Activated T-cell treated with anti-CD3 and anti-CD28 coated beads for 24 hours (primary cell): ENCODE data around the gene IMPDH1.

Experiments
- DNase-seq: peaks from one replicate; pipeline ENCODE4 v3.0.0-alpha.2; 2020; ENCODE audit warnings: low read depth

Gene IMPDH1

DNA sequence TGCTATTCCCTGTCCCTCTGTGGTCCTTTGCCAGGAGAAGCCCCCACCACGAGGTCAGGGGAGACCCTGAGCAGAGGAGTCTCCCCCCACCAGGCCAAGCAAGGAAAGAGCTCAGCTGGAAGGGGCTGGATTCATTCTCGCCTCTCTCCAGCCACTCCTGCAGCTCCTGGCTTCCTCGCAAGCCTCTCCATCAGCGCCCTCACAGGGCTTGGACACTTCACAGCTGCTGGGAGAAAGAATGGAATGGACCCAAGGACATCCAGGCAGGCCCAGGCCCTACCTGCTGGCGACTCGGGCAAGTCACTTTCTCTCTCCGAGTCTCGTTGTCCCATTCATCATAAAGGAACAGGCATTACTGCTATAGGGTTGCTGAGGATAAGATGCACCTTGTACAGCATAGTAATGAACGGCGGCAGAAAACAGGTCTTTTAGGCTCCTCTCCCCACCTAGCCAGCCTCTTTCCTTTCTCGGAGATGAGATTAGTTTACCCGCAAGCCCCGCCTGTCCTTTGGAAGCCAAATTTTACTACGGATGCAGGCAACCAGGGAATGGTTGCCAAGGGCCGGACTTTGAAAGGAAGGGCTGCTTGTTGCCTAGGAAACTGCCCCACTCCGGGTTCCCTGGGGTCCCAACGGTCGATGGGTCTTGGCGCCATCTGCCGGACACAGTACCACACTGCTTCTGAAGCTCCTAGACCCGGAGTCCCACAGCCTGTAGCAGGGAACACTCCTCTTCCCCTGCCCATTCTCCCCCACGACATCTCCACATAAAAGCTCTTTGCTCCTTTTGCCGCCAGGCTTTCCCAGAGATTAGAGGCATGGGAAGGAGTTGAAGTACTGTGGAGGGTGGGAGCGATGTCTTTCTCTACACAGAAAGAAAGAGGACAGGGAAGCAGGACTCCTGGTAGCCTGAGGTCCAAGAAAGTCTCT lies 22.3 kb downstream of the IMPDH1 start:
- DNase-seq = peak; percentile 55

DNA sequence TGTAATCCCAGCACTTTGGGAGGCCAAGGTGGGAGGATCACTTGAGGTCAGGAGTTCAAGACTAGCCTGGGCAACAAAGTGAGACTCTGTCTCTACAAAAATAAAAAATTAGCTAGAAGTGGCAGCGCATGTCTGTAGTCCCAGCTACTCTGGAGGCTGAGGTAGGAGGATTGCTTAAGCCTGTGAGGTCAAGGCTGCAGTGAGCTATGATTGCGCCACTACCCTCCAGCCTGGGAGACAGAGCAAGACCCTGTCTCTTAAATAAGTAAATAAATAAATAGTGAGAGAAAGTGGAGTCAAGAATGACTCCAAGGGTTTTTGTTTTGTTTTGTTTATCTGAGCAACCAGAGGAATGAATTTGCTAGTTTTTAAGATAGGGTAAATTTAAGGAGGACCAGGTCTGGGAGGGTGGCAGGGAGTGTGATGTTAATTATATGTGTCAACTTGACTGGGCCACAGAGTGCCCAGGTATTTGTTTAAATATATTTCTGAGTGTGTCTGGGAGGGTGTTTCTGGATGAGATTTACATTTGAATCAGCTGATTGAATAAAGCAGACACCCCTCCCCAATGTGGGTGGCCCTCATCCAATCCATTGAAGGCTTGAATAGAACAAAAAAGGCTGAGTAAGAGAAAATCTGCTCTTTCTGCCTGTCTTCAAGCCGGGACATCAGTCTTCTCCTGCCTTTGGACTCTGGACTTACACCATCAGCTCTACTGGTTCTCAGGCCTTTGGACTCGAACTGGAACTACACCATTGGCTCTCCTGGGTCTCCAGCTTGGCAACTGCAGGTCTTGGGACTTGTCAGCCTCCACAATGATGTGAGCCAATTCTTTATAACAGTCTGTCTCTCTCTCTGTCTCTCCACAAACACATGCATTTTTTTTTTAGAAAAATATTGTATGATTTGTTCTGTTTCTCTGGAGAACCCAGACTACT lies 23.5 kb downstream of the IMPDH1 start:
- no peak for DNase-seq

DNA sequence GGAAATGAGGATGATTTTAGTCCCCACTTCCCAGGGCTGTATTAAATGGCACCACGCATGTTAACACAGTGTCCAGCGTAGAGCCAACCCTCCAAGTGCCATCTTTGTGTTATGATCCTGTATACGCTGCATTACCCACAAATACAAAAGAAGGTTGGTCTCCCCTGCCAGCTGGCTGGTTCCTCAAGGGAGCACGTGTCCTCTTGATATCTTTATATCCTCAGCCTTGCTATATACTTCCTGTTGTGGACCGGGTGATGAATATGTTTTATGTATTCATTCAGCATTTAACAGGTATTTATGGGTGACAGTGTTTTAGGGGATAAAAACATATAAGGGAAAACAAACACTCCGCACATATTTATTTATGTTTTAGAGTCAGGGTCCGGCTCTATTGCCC lies 25.1 kb downstream of the IMPDH1 start:
- DNase-seq = no peak

DNA sequence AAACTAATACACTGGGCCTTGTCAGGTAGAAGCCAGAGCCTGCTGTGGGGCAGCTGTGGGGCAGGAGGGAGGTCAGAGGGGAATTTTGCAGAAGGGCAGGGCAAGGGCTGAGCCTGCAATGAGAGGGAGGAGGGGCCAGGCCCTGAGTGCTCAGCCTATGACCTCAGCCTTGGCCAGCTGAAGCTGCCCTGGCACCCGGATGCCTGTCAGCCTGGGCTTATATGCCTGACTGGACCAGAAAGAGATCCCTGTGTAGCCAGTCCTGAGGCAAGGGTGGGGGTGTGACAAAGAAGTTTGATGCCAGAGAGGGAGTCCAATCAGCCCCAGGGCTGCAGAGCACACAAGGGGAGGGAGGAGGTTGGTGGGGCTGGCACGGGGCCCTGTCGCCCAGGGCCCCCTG lies 26.0 kb downstream of the IMPDH1 start:
- DNase-seq = no peak

DNA sequence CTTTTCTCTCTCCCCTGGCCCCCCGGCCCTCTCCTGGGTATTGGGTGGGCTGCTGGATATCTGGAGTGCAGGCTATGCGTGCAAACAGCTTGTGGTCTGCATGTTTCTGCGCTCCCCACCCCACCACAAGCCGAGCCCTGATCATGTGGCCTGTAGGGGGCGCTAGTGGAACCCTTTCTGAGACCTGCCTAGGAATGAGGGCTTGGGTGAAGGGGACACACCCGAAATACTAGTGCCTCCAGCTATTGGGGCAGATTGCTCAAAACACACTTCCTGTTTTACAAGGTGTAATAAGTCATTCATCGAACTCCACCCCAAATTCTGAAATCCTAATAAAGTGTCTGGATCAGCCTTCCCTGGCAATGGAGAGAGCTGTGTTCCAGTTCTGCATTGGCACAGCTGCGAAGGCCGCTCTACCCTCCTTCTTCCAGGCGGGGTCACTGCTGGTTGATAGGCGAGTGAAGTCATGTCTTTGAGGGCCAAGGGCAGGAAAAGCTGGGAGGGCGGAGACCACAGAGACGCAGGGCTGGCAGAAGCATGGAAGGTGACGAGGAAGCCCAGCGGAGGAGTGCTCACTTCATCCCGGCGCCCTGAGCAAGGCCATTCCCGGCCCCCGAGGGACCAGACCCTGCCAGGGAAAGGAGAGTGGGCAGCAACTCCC lies 28.5 kb downstream of the IMPDH1 start:
- DNase-seq = no peak

DNA sequence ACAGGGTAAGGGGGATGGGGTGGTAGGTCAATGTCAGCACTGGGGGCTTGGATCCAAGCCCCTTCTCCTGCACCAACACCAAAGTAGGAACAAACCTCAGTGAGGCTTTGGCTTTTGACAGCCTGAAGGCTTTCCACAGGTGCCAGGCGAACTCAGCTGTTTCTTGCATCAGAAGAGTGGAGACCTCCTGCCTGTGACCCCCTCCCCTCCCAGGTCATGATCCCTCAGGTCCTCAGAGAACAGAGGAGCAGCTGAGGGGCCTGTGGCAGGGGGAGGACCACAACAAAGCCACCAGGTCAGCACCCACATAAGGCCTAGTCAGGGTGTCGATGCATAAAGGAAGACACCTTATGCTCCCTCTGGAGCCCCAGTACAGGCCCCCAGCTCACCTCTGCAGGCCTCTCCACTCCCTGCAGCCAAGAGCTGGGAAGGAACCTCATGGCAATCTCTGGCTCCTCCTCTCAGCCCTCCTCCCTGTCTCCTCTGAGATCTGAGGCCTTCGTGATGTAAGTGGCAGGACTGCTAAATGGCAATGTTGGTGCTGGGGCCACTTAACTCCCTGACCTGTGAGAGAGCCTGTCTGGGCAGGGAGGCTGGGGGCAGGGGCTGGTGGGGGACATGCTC lies 29.2 kb downstream of the IMPDH1 start:
- DNase-seq = no peak

DNA sequence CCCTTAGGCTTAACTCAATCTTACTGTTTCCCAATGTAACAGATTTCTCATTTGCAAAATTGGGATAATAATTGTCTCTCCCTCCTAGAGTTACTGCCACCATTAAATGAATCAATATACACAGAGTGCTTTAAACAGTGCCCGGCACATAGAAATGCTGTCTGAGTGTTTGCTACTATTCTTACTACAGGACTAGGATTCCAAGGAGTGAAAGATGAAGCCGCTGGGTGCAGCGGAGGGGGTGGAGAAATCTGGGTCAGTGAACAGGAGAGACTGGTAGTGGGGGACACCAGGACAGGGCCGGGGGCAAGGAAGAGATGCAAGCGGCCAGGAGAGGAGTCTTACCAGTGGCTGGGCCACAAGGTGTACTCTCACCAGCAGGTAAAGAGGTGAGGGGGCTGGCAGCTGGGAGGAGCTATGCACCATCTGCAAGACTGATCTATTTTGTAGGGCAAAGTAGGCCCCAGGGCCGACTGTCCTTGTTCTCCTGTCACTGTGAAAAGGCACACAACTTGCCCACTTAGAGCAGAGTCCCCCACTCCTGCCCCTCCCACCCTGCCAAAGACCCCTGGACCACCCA lies 29.8 kb downstream of the IMPDH1 start:
- no peak for DNase-seq

DNA sequence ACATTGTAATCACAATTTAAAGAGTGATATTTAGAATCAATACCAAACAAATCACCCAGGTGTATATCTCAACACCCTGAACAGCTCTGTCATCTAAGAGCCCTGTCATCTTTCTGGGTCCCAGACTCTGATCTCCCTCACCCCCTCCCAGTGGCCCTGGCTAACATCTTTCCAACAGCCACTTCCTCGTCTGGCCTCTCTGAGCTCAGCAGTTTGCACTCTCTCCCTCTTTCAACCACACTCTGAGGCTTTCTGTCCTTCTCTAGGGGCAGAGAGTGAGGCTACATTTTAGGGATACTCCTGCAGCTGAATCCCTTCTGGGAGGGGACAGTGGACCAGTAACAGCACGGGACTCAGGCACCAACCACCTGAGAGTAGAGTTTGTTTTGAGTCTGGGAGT lies 31.1 kb downstream of the IMPDH1 start:
- no peak for DNase-seq

DNA sequence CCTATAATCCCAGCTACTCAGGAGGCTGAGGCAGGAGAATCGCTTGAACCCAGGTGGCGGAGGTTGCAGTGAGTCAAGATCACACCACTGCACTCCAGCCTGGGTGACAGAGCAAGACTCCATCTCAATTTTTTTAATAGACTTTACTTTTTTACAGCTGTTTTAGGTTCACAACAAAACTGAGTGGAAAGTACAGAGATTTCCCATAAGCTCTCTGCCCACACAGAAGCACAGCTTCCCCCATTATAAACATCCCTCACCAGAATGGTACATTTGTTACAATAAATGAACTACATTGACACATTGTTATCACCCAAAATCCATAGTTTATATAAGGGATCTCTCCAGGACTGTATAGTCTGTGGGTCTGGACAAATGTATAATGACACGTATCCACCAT lies 33.7 kb downstream of the IMPDH1 start:
- DNase-seq = no peak

DNA sequence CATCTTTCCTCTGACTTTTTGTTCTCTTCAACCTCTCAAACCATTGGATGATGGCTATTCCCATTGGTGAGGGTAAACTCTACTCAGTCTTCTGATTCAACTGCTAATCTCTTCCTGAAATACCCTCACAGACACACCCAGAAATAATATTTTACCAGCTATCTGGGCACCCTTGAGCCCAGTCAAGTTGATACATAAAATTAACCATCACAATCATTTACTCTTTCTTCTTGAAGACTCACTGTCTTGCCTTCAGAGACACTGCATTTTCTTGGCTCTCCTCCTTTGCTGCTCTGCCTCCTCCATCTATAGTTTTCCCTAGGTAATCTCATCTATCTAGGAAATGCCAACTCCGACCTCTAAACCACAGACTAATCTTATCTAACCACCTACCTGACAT lies 35.7 kb downstream of the IMPDH1 start:
- DNase-seq = no peak

DNA sequence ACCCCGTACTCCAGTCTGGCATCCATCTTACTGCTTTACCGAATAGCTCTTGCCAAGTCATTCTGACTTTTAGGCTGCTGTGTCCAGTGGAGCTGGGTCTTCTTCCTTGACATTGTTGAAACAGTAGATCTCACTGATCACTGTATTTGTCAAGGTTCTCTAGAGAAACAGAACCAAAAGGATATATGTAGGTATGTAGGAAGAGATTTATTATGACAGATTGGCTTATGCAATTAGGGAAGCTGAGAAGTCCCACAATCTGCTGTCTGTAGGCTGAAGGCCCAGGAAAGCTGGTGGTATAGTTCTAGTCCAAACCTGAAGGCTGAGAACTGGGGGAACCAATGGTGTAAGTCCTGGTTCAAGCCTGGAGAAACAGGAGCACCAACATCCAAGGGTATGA lies 36.2 kb downstream of the IMPDH1 start:
- no peak for DNase-seq

DNA sequence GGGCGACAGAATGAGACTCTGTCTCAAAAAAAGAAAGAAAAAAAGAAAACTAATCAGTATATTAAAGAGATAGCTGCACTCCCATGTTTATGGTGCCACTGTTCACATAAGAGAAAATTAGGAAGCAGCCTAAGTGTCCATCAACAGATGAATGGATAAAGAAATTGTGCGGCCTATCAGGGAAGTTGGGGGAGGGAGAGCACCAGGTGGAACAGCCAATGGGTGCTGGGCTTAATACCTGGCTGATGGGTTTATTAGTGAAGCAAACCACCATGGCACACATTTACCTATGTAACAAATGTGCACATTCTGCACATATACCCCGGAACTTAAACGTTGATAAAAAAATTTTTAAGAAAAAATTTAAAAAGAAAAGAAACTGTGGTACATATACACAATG lies 39.3 kb downstream of the IMPDH1 start:
- no peak for DNase-seq

DNA sequence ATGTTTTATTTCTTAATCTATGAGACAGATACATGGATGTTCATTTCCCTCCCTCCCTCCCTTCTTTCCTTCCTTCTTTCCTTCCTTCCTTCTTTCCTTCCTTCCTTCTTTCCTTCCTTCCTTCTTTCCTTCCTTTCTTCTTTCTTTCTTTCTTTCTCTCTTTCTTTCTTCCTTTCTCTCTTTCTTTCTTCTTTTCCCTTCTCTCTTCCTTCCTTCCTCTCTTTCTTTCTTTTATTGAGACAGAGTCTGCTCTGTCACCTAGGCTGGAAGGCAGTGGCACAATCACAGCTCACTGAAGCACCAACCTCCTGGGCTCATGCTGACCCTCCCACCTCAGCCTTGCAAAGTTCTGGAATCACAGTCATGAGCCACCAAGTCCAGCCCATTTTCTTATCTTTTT lies 42.8 kb downstream of the IMPDH1 start:
- DNase-seq = no peak

DNA sequence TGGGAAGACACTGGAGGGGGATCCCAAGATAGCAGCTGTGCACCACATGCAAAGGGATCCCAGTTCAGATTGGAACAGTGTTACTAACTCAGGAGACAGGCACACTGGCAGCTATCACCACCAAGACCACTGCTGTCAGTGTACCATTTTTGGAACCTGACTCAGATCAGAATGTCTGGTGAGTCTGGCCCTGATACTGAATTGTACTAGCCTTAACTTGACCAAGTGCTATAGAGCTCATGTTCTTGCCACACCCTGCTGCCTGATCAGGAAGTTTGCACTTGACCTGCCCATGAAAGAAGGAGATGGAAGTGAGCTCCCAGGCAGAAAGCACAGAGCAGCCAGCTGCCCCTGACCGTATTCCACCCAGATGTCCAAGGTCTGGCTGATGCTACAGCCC lies 43.5 kb downstream of the IMPDH1 start:
- no peak for DNase-seq

DNA sequence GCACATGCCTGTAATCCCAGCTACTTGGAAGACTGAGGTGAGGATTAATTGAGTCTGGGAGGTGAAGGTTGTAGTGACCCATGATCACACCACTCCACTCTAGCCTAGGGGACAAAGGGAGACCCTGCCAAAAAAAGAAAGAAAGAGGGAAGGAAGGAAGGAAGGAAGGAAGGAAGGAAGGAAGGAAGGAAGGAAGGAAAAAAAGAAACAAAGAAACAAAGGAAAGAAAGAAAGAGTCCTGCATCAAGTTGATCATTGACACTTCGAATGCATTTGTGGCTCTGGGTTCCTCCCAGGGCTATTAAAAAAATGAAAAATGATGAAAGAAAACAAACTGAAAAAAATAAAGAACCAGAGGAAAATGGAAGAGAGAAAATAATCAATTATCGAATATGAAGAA lies 44.4 kb downstream of the IMPDH1 start:
- DNase-seq = no peak

DNA sequence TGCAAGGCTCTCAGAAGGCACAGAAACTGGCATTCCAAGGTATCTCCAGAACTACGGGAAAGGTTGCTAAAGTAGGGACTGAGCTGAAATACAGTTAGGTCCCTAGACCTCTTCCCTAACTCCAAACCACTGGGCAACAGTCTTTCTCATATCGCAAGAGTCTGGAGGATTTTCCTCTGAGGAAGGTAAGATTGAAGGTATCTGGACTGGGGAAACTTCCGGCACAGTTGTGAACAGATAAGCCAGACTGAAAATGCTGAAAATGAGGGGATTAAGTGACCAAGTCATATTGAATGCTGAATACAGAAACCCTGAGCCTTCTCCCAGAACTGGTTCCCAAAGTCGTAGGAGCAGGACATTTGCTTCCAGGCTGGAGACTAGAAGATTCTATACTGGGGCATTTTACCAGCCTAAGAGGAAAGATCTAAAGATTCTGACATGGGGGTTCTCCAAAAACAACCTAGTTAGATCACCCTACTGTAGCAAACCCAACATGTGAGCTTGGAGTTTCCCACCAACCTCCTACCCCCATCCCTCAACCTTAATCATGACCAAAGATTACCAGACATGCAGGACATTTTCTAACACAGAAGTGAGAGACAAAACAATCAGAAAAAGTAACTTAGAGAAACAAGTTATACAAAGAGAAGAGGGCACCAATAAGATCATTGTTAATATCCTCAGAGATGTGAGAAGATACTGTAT lies 45.5 kb downstream of the IMPDH1 start:
- DNase-seq = no peak

DNA sequence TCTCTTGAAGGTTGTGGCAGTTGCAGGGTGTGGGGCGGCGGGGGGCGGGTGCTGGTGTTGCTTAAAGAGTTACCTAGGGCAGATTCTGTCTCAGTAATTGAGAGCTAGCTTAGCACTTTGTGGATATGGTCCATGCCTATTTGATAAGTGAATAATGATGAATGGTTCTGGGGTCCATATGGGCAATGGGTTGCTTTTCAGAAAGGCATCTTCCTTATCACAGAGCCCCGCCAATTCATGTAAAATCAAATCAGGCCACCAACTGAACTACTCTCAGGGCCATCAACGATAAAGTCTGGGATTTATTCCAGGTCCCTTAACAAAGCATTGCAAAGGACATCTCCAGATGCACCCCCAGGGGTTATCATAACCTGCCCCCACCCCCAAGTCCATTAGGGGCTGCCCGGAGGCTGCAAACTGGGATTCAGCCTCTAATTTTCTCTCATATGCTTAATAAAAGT lies 46.5 kb downstream of the IMPDH1 start:
- no peak for DNase-seq

DNA sequence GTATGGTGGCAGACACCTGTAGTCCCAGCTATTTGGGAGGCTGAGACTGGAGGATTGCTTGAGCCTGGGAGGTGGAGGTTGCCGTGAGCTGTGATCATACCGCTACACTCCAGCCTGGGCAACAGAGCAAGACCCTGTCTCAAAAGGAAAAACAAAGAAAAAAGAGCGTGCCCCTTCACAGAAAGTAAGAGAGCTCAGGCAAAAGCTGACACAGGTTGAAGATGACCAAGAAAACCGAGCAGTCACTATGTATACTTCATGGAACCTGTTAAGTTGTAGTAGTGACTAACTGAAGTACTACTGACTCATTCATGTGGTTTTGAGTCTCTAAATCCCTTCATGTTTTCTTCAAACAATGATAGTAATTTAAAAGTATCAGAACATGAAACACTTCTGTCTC lies 47.1 kb downstream of the IMPDH1 start:
- no peak for DNase-seq

DNA sequence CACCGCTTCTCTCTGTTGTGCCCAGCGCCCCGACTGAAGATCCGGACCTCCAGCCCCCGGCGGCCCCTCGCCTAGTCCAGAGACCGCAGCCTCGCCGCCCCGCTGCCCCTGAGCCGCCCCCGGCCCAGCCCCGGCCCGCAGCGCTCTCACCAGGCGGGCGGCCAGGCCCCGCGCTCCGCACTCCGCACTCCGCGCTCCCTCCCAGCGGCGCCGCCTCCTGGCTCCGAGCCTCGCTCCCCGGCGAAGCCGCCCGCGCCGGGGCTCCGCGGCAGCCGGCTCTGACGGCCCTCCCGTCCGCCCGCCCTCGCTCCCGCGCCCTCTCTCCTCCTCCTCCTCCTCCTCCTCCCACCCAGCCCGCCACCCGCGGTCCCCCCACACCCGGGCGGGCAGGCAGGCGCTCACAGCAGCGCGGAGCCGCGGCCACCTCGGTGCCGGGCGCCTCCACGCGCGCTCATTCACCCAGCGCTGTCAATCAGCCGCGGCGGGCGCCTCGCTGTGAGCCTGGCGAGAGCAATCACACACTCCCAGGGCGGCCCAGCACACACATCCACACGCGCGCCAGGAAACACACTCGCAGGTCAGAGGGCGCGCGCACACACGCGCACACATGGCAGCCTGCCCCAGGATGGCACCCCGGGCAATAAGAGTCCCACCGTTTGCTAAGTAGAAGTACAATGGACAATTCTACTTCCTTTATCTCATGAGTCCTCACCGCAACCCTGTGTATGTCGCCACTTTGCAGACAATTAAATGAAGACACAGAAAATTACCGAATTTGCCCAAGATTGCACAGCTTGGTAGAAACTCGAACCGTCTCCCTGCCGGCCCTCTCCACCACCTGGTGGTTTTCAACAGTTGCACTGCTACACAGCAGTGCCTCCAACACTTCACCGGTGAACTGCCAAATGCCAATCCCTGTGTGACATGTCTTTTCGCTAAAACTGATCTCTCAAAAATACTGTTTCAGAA lies 48.1 kb downstream of the IMPDH1 start, which contains the start of gene PRRT4:
Gene PRRT4, minus strand, starts transcription at position 280 of the 969 bp plus-strand sequence.
- DNase-seq = no peak

DNA sequence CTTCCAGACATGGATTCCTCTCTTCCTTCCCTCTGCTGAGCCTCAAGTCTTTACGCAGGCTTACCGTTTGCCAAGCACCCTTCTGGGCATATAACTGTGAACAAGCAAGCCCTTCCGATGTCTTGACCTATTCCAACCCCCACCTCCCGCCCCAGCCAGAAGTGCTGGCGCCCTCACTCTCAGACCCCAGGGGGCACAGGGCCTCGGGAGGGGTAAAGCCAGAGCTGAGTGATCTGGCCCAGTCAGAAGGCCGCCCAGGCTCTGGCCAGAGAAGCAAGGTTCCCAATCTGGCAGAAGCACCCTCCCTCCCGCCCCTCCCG lies 49.5 kb downstream of the IMPDH1 start:
- no peak for DNase-seq
